ENCODE results near the gene PPARA.
"Not testable (repeated sequence)": the region's sequence is repeated elsewhere in the genome, so short reads cannot be mapped to it uniquely, and the experiment has no call there.

Gene PPARA

GRCh38 chr22:46262449-46263215, 112.3 kb downstream of the PPARA start:
- Histone ChIP-seq H3K9ac (ENCODE audit: low read length) (no peak overlapping the region), H3K9me3 (ENCODE audit: control insufficient read depth, low read length) (no peaks in the 10 kb centered on the region)

GRCh38 chr22:46263216-46263590, 112.9 kb downstream of the PPARA start, which contains the start of gene PKDREJ:
PKDREJ (minus strand) TSS chr22:46263343; CDS start chr22:46263322, 21 bp downstream.
- no peaks in the 10 kb centered on the region for H3K36me3 ChIP-seq (ENCODE audit: control insufficient read depth, insufficient read depth, low read length, severe bottlenecking)
- no peak within 1 kb of the TSS for H3K9ac ChIP-seq (ENCODE audit: low read length)
- no peaks in the 10 kb centered on the region for H3K9me3 ChIP-seq (ENCODE audit: control insufficient read depth, low read length)
- no peak for DNase-seq (ENCODE audit: low read depth)
- H3K4me1 ChIP-seq (ENCODE audit: control insufficient read depth, insufficient read depth, low read length), result peaks cover 3% of the 10 kb centered on the region
- peaks cover 18% of the 10 kb centered on the region for H3K27me3 ChIP-seq (replicated peaks; ENCODE audit: control insufficient read depth, insufficient read depth, low read length)
- no peak within 1 kb of the TSS for H3K4me3 ChIP-seq (ENCODE audit: low read length)

More at GRCh38 chr22:46262449-46263215, 112.3 kb downstream of the PPARA start:
- peaks cover 18% of the 10 kb centered on the region for H3K27me3 ChIP-seq (replicated peaks; ENCODE audit: control insufficient read depth, insufficient read depth, low read length)
- H3K4me3 ChIP-seq (ENCODE audit: low read length), result no peak overlapping the region
- H3K4me1 ChIP-seq (ENCODE audit: control insufficient read depth, insufficient read depth, low read length), result peaks cover 3% of the 10 kb centered on the region
- H3K36me3 ChIP-seq (ENCODE audit: control insufficient read depth, insufficient read depth, low read length, severe bottlenecking), result no peaks in the 10 kb centered on the region
- DNase-seq (ENCODE audit: low read depth), result peak; percentile 24

DNA sequence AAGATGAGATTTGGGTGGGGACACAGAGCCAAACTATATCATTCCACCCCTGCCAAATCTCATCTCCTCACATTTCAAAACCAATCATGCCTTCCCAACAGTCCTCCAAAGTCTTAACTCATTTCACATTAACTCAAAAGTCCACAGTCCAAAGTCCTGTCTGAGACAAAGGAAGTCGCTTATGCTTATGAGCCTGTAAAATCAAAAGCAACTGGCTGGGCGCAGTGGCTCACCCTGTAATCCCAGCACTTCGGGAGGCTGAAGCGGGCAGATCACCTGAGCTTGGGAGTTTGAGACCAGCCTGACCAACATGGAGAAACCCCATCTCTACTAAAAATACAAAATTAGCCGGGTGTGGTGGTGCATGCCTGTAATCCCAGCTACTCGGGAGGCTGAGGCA, 114.2 kb downstream of the PPARA start:
- not testable (repeated sequence) for H3K9ac ChIP-seq (ENCODE audit: low read length); H3K9me3 ChIP-seq (ENCODE audit: control insufficient read depth, low read length); H3K4me3 ChIP-seq (ENCODE audit: low read length); DNase-seq (ENCODE audit: low read depth); H3K36me3 ChIP-seq (ENCODE audit: control insufficient read depth, insufficient read depth, low read length, severe bottlenecking)
- Histone ChIP-seq H3K27me3 (replicated peaks; ENCODE audit: control insufficient read depth, insufficient read depth, low read length) (peaks cover 18% of the 10 kb centered on the region), H3K4me1 (ENCODE audit: control insufficient read depth, insufficient read depth, low read length) (peaks cover 11% of the 10 kb centered on the region)

- not testable (repeated sequence) for H3K9me3 ChIP-seq (ENCODE audit: control insufficient read depth, low read length)
Observed at GRCh38 chr22:46265627-46266026, 115.3 kb downstream of the PPARA start.

DNA sequence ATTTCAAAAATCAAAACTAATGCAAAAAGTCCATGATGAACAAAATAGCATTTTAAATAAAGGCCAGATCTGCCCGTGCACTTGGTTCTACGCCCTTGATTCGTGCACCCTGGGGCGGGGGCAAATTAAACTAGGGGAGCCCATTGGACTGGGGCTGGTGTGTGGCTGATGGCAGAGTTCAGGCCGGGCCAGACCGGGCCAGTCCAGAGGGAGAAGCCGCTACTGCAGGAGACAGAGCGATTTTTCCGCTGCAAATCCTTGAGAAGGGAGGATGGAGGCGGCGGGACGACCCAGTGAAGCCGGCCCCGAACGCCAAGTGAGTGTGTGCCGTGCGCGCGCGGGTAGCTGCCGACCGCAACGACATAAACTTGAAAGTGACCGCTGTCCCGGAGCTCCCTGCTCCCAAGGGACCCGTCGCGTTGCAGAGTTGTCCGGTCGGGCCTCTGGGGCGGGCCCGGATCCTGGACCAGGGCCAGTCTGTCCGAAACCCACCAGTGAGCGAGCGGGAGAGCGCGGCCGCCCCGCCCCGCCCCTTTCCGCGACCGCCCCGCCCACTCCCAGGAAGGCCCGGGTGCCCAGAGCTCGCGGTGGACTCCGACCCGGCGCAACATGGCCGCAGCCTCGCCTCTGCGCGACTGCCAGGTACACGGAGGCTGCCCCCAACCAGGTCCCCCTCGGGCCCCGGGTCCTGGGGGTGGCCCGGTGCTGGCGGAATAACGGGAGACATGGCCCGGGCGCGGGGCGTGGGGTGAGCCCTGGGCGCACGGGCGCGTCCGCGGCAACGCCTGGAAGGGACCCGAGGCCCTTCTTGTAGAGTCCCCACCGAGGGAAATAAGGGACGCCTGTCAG, 117.3 kb downstream of the PPARA start, which contains the start of gene TTC38:
Gene TTC38 (plus strand): TSS at position 578 of the 849 bp plus-strand sequence. CDS start 32 bp downstream, at position 610.
- Histone ChIP-seq H3K4me1 (ENCODE audit: control insufficient read depth, insufficient read depth, low read length) (peaks cover 16% of the 10 kb centered on the region), H3K4me3 (ENCODE audit: low read length) (peak within 1 kb of the TSS; percentile 83), H3K36me3 (ENCODE audit: control insufficient read depth, insufficient read depth, low read length, severe bottlenecking) (peaks cover 19% of the 10 kb centered on the region), H3K9ac (ENCODE audit: low read length) (peak within 1 kb of the TSS; percentile 94), H3K27me3 (replicated peaks; ENCODE audit: control insufficient read depth, insufficient read depth, low read length) (no peaks in the 10 kb centered on the region), H3K9me3 (ENCODE audit: control insufficient read depth, low read length) (no peaks in the 10 kb centered on the region)
- DNase-seq (ENCODE audit: low read depth), result peak; percentile 94

More at GRCh38 chr22:46265627-46266026, 115.3 kb downstream of the PPARA start:
- Histone ChIP-seq H3K4me1 (ENCODE audit: control insufficient read depth, insufficient read depth, low read length) (peaks cover 16% of the 10 kb centered on the region), H3K27me3 (replicated peaks; ENCODE audit: control insufficient read depth, insufficient read depth, low read length) (peaks cover 14% of the 10 kb centered on the region)
- not testable (repeated sequence) for H3K9ac ChIP-seq (ENCODE audit: low read length); H3K4me3 ChIP-seq (ENCODE audit: low read length); H3K36me3 ChIP-seq (ENCODE audit: control insufficient read depth, insufficient read depth, low read length, severe bottlenecking); DNase-seq (ENCODE audit: low read depth)

DNA sequence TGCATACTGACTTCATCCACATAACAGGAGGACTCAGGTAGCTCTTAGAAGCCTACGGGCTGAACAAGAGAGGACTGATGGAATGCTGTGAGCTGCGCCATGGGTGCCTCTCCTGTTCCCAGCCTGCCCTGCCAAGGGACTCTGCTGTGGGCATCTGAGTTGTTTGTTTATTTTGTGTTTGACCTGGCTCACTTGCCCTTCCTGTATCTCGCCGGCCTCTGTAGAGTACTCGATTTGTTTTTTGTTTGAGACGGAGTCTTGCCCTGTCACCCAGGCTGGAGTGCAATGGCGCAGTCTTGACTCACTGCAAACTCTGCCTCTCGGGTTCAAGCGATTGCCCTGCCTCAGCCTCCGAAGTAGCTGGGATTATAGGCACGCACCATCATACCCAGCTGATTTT, 119.2 kb downstream of the PPARA start:
- H3K4me3 ChIP-seq (ENCODE audit: low read length), result peak overlapping the region; percentile 83
- H3K9ac ChIP-seq (ENCODE audit: low read length), result peak overlapping the region; percentile 94
- no peaks in the 10 kb centered on the region for H3K9me3 ChIP-seq (ENCODE audit: control insufficient read depth, low read length)
- peaks cover 16% of the 10 kb centered on the region for H3K4me1 ChIP-seq (ENCODE audit: control insufficient read depth, insufficient read depth, low read length)
- peaks cover 37% of the 10 kb centered on the region for H3K36me3 ChIP-seq (ENCODE audit: control insufficient read depth, insufficient read depth, low read length, severe bottlenecking)
- no peak for DNase-seq (ENCODE audit: low read depth)
- no peaks in the 10 kb centered on the region for H3K27me3 ChIP-seq (replicated peaks; ENCODE audit: control insufficient read depth, insufficient read depth, low read length)

- no peaks in the 10 kb centered on the region for H3K9me3 ChIP-seq (ENCODE audit: control insufficient read depth, low read length)
- H3K27me3 ChIP-seq (replicated peaks; ENCODE audit: control insufficient read depth, insufficient read depth, low read length), result no peaks in the 10 kb centered on the region
- no peak for DNase-seq (ENCODE audit: low read depth)
- H3K36me3 ChIP-seq (ENCODE audit: control insufficient read depth, insufficient read depth, low read length, severe bottlenecking), result peaks cover 59% of the 10 kb centered on the region
- H3K4me3 ChIP-seq (ENCODE audit: low read length), result no peak overlapping the region
- H3K4me1 ChIP-seq (ENCODE audit: control insufficient read depth, insufficient read depth, low read length), result peaks cover 14% of the 10 kb centered on the region
- H3K9ac ChIP-seq (ENCODE audit: low read length), result no peak overlapping the region
Observed at GRCh38 chr22:46272196-46272595, 121.9 kb downstream of the PPARA start.

DNA sequence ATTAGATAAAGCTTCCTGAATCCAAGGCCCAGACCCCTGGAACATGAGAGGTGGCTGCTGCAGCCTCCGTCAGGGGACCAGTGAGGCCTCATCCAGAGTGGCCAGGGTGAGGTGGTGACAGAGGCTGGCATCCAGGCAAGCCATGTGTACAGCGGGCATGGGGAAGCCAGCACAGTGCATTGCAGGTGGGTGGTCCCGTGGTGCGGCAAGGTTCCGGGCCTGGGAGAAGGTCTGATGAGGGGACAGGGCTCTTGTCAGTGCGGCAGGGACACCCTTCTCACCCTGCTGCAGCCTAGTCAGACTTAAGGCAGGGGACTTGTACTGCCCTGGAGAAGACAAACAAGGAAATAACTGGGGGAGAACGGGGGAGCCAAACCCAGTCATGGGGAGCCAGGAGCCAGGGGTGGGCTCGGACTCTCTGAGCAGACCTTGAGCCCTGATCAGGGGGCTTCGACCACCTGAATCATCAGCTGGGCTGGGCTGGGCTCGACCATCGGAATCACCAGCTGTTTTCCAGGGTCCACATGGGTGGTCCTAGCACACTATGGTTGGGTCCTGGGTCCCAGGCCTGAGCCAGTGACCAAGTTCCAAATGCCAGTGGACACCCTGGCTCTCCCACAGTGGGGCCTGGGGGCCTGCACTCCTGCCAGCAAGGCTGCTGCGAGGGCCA, 122.6 kb downstream of the PPARA start:
- H3K9ac ChIP-seq (ENCODE audit: low read length), result no peak overlapping the region
- DNase-seq (ENCODE audit: low read depth), result no peak
- peaks cover 13% of the 10 kb centered on the region for H3K4me1 ChIP-seq (ENCODE audit: control insufficient read depth, insufficient read depth, low read length)
- H3K9me3 ChIP-seq (ENCODE audit: control insufficient read depth, low read length), result no peaks in the 10 kb centered on the region
- no peak overlapping the region for H3K4me3 ChIP-seq (ENCODE audit: low read length)
- H3K27me3 ChIP-seq (replicated peaks; ENCODE audit: control insufficient read depth, insufficient read depth, low read length), result no peaks in the 10 kb centered on the region
- peaks cover 64% of the 10 kb centered on the region for H3K36me3 ChIP-seq (ENCODE audit: control insufficient read depth, insufficient read depth, low read length, severe bottlenecking)

DNA sequence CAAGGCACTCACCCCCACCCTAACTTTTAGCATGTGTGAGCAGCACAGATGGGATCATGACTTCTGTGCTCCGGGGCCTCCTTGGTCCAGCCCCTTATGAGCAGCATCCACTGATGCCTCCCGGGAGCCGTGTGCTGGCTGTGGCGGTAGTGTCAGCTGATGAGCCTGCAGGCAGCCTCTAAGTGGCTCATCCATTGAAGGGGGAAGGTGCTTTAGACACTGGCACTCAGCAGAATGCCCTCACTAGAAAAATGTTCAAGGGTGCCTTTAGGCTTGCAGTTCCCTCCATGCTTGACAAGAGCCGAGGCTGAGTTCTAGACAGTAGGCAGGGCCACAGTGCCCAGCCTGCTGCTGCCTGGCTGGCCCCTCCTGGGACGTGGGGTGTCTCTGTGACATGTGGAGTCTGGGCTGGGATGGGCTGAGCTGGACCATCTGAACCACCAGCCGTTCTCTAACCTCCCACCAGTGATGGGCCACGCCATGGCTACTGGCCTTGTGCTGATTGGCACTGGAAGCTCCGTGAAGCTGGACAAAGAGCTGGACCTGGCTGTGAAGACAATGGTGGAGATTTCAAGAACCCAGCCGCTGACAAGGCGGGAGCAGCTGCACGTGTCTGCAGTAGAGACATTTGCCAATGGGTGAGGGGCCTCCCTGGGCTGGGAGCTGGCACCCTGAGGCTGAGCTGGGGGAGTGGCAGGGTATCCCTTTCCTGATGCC, 123.3 kb downstream of the PPARA start:
- Histone ChIP-seq H3K36me3 (ENCODE audit: control insufficient read depth, insufficient read depth, low read length, severe bottlenecking) (peaks cover 71% of the 10 kb centered on the region), H3K27me3 (replicated peaks; ENCODE audit: control insufficient read depth, insufficient read depth, low read length) (no peaks in the 10 kb centered on the region), H3K4me3 (ENCODE audit: low read length) (no peak overlapping the region), H3K9me3 (ENCODE audit: control insufficient read depth, low read length) (no peaks in the 10 kb centered on the region), H3K9ac (ENCODE audit: low read length) (no peak overlapping the region), H3K4me1 (ENCODE audit: control insufficient read depth, insufficient read depth, low read length) (peaks cover 13% of the 10 kb centered on the region)
- no peak for DNase-seq (ENCODE audit: low read depth)

- no peaks in the 10 kb centered on the region for H3K9me3 ChIP-seq (ENCODE audit: control insufficient read depth, low read length)
- H3K27me3 ChIP-seq (replicated peaks; ENCODE audit: control insufficient read depth, insufficient read depth, low read length), result no peaks in the 10 kb centered on the region
- H3K4me3 ChIP-seq (ENCODE audit: low read length), result no peak overlapping the region
- peaks cover 77% of the 10 kb centered on the region for H3K36me3 ChIP-seq (ENCODE audit: control insufficient read depth, insufficient read depth, low read length, severe bottlenecking)
- DNase-seq (ENCODE audit: low read depth), result no peak
- peaks cover 6% of the 10 kb centered on the region for H3K4me1 ChIP-seq (ENCODE audit: control insufficient read depth, insufficient read depth, low read length)
- H3K9ac ChIP-seq (ENCODE audit: low read length), result no peak overlapping the region
Observed at GRCh38 chr22:46274381-46274780, 124.1 kb downstream of the PPARA start.
